PC-3 (cell line): ENCODE measurements around the gene FOXK1. TPM values are rescaled to one million over a fixed set of nuclear protein-coding genes. Genes with fewer than 3 reads are reported as not detected.

Experiments used
- ATAC-seq: fragments of 200-7000 bp; cut with Tn5 transposase; 2 replicates; pipeline ENCODE4 v1.9.1; 2020; ENCODE audit warnings: mild to moderate bottlenecking, moderate library complexity
- BruUV-seq: library from RNA; stranded (reverse); fragments of 400-500 nt; replicated peaks from 2 replicates; lab custom pipeline; 2021; lab: Mats Ljungman, UMichigan
- CTCF ChIA-PET: fragments of 300-600 bp; sonication (Branson Sonifier 250); formaldehyde crosslinking; loops from one replicate; lab custom pipeline; 2022; ENCODE audit warnings: antibody characterized with exemption; lab: Charles Lee
- POLR2A ChIA-PET: fragments of 300-600 bp; sonication (Branson Sonifier 250); formaldehyde crosslinking; loops from one replicate; lab custom pipeline; 2022; ENCODE audit warnings: antibody characterized with exemption; ENCODE audit not compliant: unreplicated experiment; lab: Charles Lee
- DNase-seq: peaks from one replicate; pipeline ENCODE4 v3.0.0-alpha.2; 2015
- H2AFZ ChIP-seq: fragments of 300-600 bp; sonication (generic); 2 replicates; pipeline ENCODE4 v1.6.0; 2016; ENCODE audit warnings: antibody characterized with exemption, low read length
- H3F3A ChIP-seq: fragments of 300-600 bp; sonication (generic); one replicate; pipeline ENCODE4 v1.6.0; 2017; ENCODE audit warnings: antibody characterized with exemption, low read length, control low read depth, mild to moderate bottlenecking; ENCODE audit not compliant: unreplicated experiment
- H3K27ac ChIP-seq: fragments of 300-600 bp; sonication (generic); 2 replicates; pipeline ENCODE4 v1.5.1; 2016; ENCODE audit warnings: mild to moderate bottlenecking, low read length
- H3K27me3 ChIP-seq: fragments of 300-600 bp; sonication (generic); 2 replicates; pipeline ENCODE4 v1.6.1; 2016; ENCODE audit warnings: low read length, mixed read lengths
- H3K36me3 ChIP-seq: fragments of 300-600 bp; sonication (generic); 2 replicates; pipeline ENCODE4 v1.6.1; 2016; ENCODE audit warnings: low read depth, mixed run types, low read length, mixed read lengths
- H3K4me1 ChIP-seq: fragments of 300-600 bp; sonication (generic); 2 replicates; pipeline ENCODE4 v1.5.1; 2016; ENCODE audit warnings: low read length; ENCODE audit not compliant: insufficient read depth
- H3K4me2 ChIP-seq: fragments of 300-600 bp; sonication (generic); 2 replicates; pipeline ENCODE4 v1.6.0; 2016; ENCODE audit warnings: low read length
- H3K4me3 ChIP-seq: fragments of 300-600 bp; sonication (generic); 2 replicates; pipeline ENCODE4 v1.5.1; 2016; ENCODE audit warnings: mild to moderate bottlenecking, low read length, mixed read lengths
- H3K79me2 ChIP-seq: fragments of 300-600 bp; sonication (generic); 2 replicates; pipeline ENCODE4 v1.6.1; 2017; ENCODE audit warnings: low read length, mixed read lengths
- H3K9ac ChIP-seq: fragments of 300-600 bp; sonication (generic); 2 replicates; pipeline ENCODE4 v1.6.0; 2016; ENCODE audit warnings: mild to moderate bottlenecking, low read length
- H3K9me2 ChIP-seq: fragments of 300-600 bp; sonication (generic); replicated peaks from 2 replicates; pipeline ENCODE4 v1.6.1; 2016; ENCODE audit warnings: mixed run types, low read length, mixed read lengths
- H3K9me3 ChIP-seq: fragments of 300-600 bp; sonication (generic); 2 replicates; pipeline ENCODE4 v1.6.1; 2016; ENCODE audit warnings: low read length, mixed read lengths
- H4K20me1 ChIP-seq: fragments of 300-600 bp; sonication (generic); 2 replicates; pipeline ENCODE4 v1.6.1; 2016; ENCODE audit warnings: low read length, mixed read lengths
- CTCF ChIP-seq: fragments of 300-600 bp; sonication (generic); conservative IDR thresholded peaks from 2 replicates; pipeline ENCODE4 v1.5.1; 2017; ENCODE audit warnings: antibody characterized with exemption, low read depth, mild to moderate bottlenecking, low read length
- EZH2 ChIP-seq: fragments of 300-600 bp; sonication (generic); IDR thresholded peaks from one replicate; pipeline ENCODE4 v1.6.1; 2017; ENCODE audit warnings: antibody characterized with exemption, mild to moderate bottlenecking, low read length; ENCODE audit not compliant: unreplicated experiment
- EZH2phosphoT487 ChIP-seq: fragments of 300-600 bp; sonication (generic); IDR thresholded peaks from 2 replicates; pipeline ENCODE4 v1.6.1; 2018; ENCODE audit warnings: mild to moderate bottlenecking, antibody characterized with exemption, low read length, borderline replicate concordance
- intact Hi-C: fragments of 100-400 bp; cut with micrococcal nuclease; formaldehyde crosslinking; loops from 2 replicates; pipeline ENCODE4 v1.9.0; 2023
- total RNA-seq: library from RNA; depleted of rRNA; stranded (reverse); fragments of >200 nt; gene quantifications from 2 replicates; pipeline ENCODE4 v1.2.3, GENCODE V29; 2014

FOXK1 gene
- total RNA-seq, 1 experiment from 2014 or later = 13.2 TPM

- CTCF ChIA-PET = no interaction called here
- ATAC-seq = no peak
- H3K36me3 ChIP-seq = no peaks in the 10 kb centered on the region
Measured at GRCh38 chr7:4726566-4726965, 44.5 kb downstream of the FOXK1 start.

DNA sequence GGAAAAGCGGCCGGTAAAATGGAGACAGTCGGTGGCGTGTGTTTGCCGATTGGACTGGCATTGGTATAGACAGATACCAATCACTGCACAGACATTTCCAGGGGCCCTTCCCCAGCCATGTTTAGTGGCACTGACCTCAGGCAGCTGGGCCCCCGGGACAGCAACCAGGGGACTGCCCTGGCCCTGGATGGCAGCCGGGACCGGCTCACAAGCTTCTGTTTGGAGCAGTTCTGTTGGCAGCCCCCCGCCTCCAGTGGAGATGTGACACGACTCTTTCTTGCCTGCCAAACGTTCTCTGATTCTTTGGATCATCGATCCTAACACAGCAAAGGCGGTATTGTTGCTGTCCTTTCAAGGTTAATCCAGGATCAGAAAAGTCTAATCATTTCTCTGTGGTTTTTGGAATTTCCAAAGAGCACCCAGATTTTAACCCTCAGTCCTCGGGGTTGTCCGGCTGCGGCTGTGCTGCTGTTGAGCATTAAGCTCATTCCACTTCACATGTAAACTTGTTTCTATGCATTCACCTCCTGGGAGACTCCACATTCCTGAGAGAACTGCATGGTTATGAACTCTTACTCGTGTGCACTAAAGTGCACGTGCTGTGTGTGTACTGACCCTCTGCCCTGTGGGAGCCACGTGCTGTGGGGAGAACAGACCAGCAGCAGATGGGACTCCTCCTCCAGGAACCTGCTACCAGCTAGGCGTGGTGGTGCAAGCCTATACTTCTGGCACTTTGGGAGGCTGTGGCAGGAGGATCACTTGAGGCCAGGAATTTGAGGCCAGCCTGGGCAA, 46.0 kb downstream of the FOXK1 start:
- DNase-seq (no peak), ATAC-seq (no peak)
- no peak overlapping the region for H3K9ac ChIP-seq
- POLR2A ChIA-PET = interaction anchor here (0.6 kb wide), 1 partner anchor 48 kb away, joined by 3 read pairs; no protein-coding TSS in a partner anchor
- no peaks in the 10 kb centered on the region for H3K36me3 ChIP-seq
- no peaks in the 10 kb centered on the region for H3K9me3 ChIP-seq
- H3K27ac ChIP-seq = no peak overlapping the region
- H3K4me1 ChIP-seq = peaks cover 9% of the 10 kb centered on the region; the same call in 1 of the 2 replicates
- H3K9me2 ChIP-seq = no peaks in the 10 kb centered on the region
- no peaks in the 10 kb centered on the region for H3K27me3 ChIP-seq
- H4K20me1 ChIP-seq = no peaks in the 10 kb centered on the region
- H3K4me3 ChIP-seq = no peak overlapping the region
- H3K79me2 ChIP-seq = peaks cover 57% of the 10 kb centered on the region
- BruUV-seq = no TSS peak
- TF ChIP-seq EZH2 (no peak), CTCF (no peak), EZH2phosphoT487 (no peak)
- no peaks in the 10 kb centered on the region for H3F3A ChIP-seq
- intact Hi-C loops = no loop called here
- CTCF ChIA-PET = no interaction called here
- no peak overlapping the region for H3K4me2 ChIP-seq
- no peak overlapping the region for H2AFZ ChIP-seq

More at GRCh38 chr7:4726566-4726965, 44.5 kb downstream of the FOXK1 start:
- DNase-seq = no peak
- no peaks in the 10 kb centered on the region for H3K9me2 ChIP-seq
- H3K4me2 ChIP-seq = no peak overlapping the region
- peaks cover 9% of the 10 kb centered on the region; the same call in 1 of the 2 replicates for H3K4me1 ChIP-seq
- no peak overlapping the region for H2AFZ ChIP-seq
- no peaks in the 10 kb centered on the region for H3K9me3 ChIP-seq
- BruUV-seq = no TSS peak
- TF ChIP-seq EZH2phosphoT487 = no peak
- TF ChIP-seq CTCF = no peak
- no peak for TF ChIP-seq EZH2
- H4K20me1 ChIP-seq = no peaks in the 10 kb centered on the region
- no peaks in the 10 kb centered on the region for H3K27me3 ChIP-seq
- intact Hi-C loops = no loop called here
- peaks cover 54% of the 10 kb centered on the region for H3K79me2 ChIP-seq
- no peak overlapping the region for H3K4me3 ChIP-seq
- no peak overlapping the region for H3K27ac ChIP-seq
- no peak overlapping the region for H3K9ac ChIP-seq
- POLR2A ChIA-PET = no interaction called here
- no peaks in the 10 kb centered on the region for H3F3A ChIP-seq

DNA sequence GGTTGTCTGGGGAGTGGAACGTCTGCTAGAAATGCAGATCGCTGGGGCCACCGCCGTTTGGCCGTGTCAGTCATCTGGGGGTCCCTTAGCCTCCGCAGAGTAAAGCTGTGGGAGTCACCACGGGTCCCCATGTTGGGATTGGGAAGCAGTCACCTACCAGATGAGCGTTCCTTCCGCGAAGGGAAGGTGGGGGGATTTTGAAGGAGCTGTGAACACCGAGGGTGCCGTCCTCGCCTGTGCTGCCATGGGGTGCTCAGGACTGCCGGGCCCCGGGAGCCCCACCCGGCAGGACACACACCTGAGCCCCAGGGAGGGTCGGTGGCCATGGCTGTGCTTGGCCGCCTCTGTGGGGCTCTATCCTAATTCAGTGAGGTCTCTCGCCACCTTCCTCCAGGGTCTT, 47.2 kb downstream of the FOXK1 start:
- ATAC-seq = no peak
- ChIA-PET CTCF (no interaction called here), POLR2A (no interaction called here)
- intact Hi-C loops = no loop called here
- no peaks in the 10 kb centered on the region for H3F3A ChIP-seq
- no peaks in the 10 kb centered on the region for H3K27me3 ChIP-seq
- no peak overlapping the region for H3K4me2 ChIP-seq
- no peak for DNase-seq
- peaks cover 9% of the 10 kb centered on the region; the same call in 1 of the 2 replicates for H3K4me1 ChIP-seq
- no peak overlapping the region for H2AFZ ChIP-seq
- no peaks in the 10 kb centered on the region for H3K9me3 ChIP-seq
- H3K27ac ChIP-seq = no peak overlapping the region
- H3K9ac ChIP-seq = no peak overlapping the region
- no peak overlapping the region for H3K4me3 ChIP-seq
- no TSS peak for BruUV-seq
- no peaks in the 10 kb centered on the region for H4K20me1 ChIP-seq
- no peaks in the 10 kb centered on the region for H3K9me2 ChIP-seq
- H3K36me3 ChIP-seq = no peaks in the 10 kb centered on the region
- TF ChIP-seq CTCF = no peak
- no peak for TF ChIP-seq EZH2
- TF ChIP-seq EZH2phosphoT487 = no peak
- H3K79me2 ChIP-seq = peaks cover 49% of the 10 kb centered on the region
